WTC11 (cell line): Measurements from ENCODE around the gene RAI1.

Source experiments
- ARID4B ChIP-seq: sonication (generic); formaldehyde crosslinking; IDR thresholded peaks from 2 replicates; pipeline ENCODE4 v1.8.0; 2023; ENCODE audit warnings: missing genetic modification reagents, mild to moderate bottlenecking, borderline replicate concordance
- ELF4 ChIP-seq: sonication (generic); formaldehyde crosslinking; IDR thresholded peaks from 2 replicates; pipeline ENCODE4 v1.8.1; 2022; ENCODE audit warnings: low read depth, mild to moderate bottlenecking, moderate library complexity, missing genetic modification reagents
- MYBL2 ChIP-seq: sonication (generic); formaldehyde crosslinking; IDR thresholded peaks from 2 replicates; pipeline ENCODE4 v1.8.1; 2023; ENCODE audit warnings: mild to moderate bottlenecking, moderate library complexity, missing genetic modification reagents
- TCF7 ChIP-seq: sonication (generic); formaldehyde crosslinking; IDR thresholded peaks from 2 replicates; pipeline ENCODE4 v1.8.0; 2022; ENCODE audit warnings: mild to moderate bottlenecking, low read depth, missing genetic modification reagents, moderate library complexity
- TF ChIP-seq, protein P1 (sequence below): fragments of 200-600 bp; IDR thresholded peaks from 2 replicates; pipeline ENCODE4 v1.8.0; 2022; ENCODE audit warnings: antibody characterized with exemption
- TF ChIP-seq, protein P2 (sequence below): sonication (generic); formaldehyde crosslinking; IDR thresholded peaks from 2 replicates; pipeline ENCODE4 v1.8.0; 2023; ENCODE audit warnings: missing genetic modification reagents

DNA sequence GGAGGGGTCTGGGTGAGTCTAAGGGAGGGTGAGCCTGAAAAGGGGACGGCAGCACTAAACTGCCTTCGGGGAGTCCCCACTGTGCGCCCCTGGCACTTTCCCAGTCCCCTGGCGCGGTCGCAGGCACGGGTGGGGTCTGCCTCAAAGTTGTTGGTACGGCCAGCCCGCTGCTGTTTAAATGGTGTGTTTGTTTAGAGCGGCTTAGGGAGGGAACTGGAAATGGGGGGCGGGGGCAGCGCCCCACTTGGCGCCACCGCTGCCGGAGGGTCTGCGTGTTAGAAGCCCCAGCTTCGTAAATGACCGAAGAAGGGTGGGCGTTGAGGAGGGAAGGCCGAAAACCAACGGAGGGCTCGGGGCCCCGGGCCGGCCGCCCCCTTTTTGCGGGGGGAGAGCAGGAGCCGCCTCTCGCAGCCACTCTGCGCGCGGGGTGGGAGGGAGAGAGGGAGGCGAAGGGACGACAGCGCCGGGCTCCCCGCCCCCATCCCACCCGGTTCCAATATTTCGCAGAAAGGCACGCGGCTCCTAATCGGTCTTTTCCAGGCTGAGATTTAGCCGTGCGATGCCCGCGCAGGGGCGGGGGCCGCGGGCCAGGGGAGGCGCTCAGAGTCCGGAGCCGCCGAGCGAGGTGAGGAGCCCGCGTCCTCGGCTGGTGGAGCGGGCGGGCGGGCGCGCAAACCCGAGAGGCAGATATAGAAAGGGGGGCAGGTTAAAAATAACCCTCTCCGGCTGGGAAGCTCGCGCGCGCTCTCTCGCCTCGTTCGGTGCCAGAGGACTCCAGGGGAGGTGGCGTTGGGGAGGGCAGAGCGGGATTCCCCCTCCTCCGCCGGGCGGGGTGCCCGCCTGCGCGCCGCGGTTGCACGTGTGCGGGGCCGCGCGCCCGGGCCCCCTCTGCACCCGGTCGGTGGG lies 100.6 kb downstream of the RAI1 start:
- TF ChIP-seq ELF4 (CRISPR knock-in tag): no peak
- TF ChIP-seq MYBL2: no peak
- TF ChIP-seq, protein P1, sequence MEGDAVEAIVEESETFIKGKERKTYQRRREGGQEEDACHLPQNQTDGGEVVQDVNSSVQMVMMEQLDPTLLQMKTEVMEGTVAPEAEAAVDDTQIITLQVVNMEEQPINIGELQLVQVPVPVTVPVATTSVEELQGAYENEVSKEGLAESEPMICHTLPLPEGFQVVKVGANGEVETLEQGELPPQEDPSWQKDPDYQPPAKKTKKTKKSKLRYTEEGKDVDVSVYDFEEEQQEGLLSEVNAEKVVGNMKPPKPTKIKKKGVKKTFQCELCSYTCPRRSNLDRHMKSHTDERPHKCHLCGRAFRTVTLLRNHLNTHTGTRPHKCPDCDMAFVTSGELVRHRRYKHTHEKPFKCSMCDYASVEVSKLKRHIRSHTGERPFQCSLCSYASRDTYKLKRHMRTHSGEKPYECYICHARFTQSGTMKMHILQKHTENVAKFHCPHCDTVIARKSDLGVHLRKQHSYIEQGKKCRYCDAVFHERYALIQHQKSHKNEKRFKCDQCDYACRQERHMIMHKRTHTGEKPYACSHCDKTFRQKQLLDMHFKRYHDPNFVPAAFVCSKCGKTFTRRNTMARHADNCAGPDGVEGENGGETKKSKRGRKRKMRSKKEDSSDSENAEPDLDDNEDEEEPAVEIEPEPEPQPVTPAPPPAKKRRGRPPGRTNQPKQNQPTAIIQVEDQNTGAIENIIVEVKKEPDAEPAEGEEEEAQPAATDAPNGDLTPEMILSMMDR: no peak
- TF ChIP-seq ARID4B: no peak
- TF ChIP-seq TCF7: no peak
- TF ChIP-seq, protein P2, sequence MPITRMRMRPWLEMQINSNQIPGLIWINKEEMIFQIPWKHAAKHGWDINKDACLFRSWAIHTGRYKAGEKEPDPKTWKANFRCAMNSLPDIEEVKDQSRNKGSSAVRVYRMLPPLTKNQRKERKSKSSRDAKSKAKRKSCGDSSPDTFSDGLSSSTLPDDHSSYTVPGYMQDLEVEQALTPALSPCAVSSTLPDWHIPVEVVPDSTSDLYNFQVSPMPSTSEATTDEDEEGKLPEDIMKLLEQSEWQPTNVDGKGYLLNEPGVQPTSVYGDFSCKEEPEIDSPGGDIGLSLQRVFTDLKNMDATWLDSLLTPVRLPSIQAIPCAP: no peak
